NCI-H2196 treated with DMSO at 0.1 percent for 48 hours (cell line): ENCODE results near the gene IMMP2L.
"Not testable (repeated sequence)": the region's sequence is repeated elsewhere in the genome, so short reads cannot be mapped to it uniquely, and the experiment has no call there.

Experiments used
- DNase-seq: peaks from one replicate; lab custom pipeline; 2025; ENCODE audit not compliant: unreplicated experiment; lab: John Stamatoyannopoulos, UW

IMMP2L gene

GRCh38 chr7:111083413-111083812 lies 478.9 kb downstream of the IMMP2L start:
- DNase-seq: no peak

- DNase-seq: no peak
These were observed 479.9 kb downstream of the IMMP2L start for GRCh38 chr7:111082351-111082750.

- no peak for DNase-seq
These were observed 480.6 kb downstream of the IMMP2L start for GRCh38 chr7:111081546-111082267.

- DNase-seq: no peak
These were observed 481.7 kb downstream of the IMMP2L start for GRCh38 chr7:111080495-111081105.

GRCh38 chr7:111077001-111077400 lies 485.3 kb downstream of the IMMP2L start:
- no peak for DNase-seq

GRCh38 chr7:111076205-111076604 lies 486.1 kb downstream of the IMMP2L start:
- DNase-seq: no peak

- DNase-seq: no peak
These were observed 486.8 kb downstream of the IMMP2L start for GRCh38 chr7:111075498-111075897.

- DNase-seq: no peak
These were observed 487.5 kb downstream of the IMMP2L start for GRCh38 chr7:111074748-111075146.

- no peak for DNase-seq
These were observed 488.1 kb downstream of the IMMP2L start for GRCh38 chr7:111074071-111074747.

- not testable (repeated sequence) for DNase-seq
These were observed 489.6 kb downstream of the IMMP2L start for GRCh38 chr7:111072658-111073057.

- no peak for DNase-seq
These were observed 490.7 kb downstream of the IMMP2L start for GRCh38 chr7:111071556-111071955.

- no peak for DNase-seq
These were observed 493.7 kb downstream of the IMMP2L start for GRCh38 chr7:111068618-111069017.

- no peak for DNase-seq
These were observed 494.6 kb downstream of the IMMP2L start for GRCh38 chr7:111067682-111068081.

GRCh38 chr7:111067251-111067650 lies 495.0 kb downstream of the IMMP2L start:
- DNase-seq: no peak

- no peak for DNase-seq
These were observed 499.1 kb downstream of the IMMP2L start for GRCh38 chr7:111063166-111063565.

- no peak for DNase-seq
These were observed 502.5 kb downstream of the IMMP2L start for GRCh38 chr7:111059833-111060232.

- no peak for DNase-seq
These were observed 505.2 kb downstream of the IMMP2L start for GRCh38 chr7:111057066-111057465.

- no peak for DNase-seq
These were observed 505.9 kb downstream of the IMMP2L start for GRCh38 chr7:111056371-111056770.

GRCh38 chr7:111053035-111053434 lies 509.3 kb downstream of the IMMP2L start:
- DNase-seq: no peak

- no peak for DNase-seq
These were observed 510.5 kb downstream of the IMMP2L start for GRCh38 chr7:111051832-111052231.

GRCh38 chr7:111050875-111051416 lies 511.3 kb downstream of the IMMP2L start:
- no peak for DNase-seq
